Fibroblast of lung (primary cell): ENCODE results near the gene SGCG. TPM values are rescaled to one million over a fixed set of nuclear protein-coding genes. Genes with fewer than 3 reads are reported as not detected.

ENCODE experiments used
- DNase-seq, 2 donors: peaks; one replicate each; pipeline versions ENCODE4 v3.0.0 to v3.0.0-alpha.2; 2010; ENCODE audit warnings: low read depth in 2 of 2
- H2AFZ ChIP-seq: 2 replicates; pipeline ENCODE4 v1.5.1; 2012; ENCODE audit warnings: low read length, control low read depth, inconsistent platforms
- H3K27ac ChIP-seq: 2 replicates; pipeline ENCODE4 v1.5.1; 2011; ENCODE audit warnings: low read length, control low read depth; ENCODE audit not compliant: insufficient read depth
- H3K27me3 ChIP-seq: 2 replicates; pipeline ENCODE4 v1.5.1; 2011; ENCODE audit warnings: mild to moderate bottlenecking, low read length; ENCODE audit not compliant: control insufficient read depth, insufficient read depth
- H3K36me3 ChIP-seq: 2 replicates; pipeline ENCODE4 v1.5.1; 2011; ENCODE audit warnings: low read length; ENCODE audit not compliant: control insufficient read depth, insufficient read depth
- H3K4me1 ChIP-seq: 2 replicates; pipeline ENCODE4 v1.5.1; 2011; ENCODE audit warnings: low read length; ENCODE audit not compliant: control insufficient read depth, insufficient read depth; ENCODE audit errors: extremely low read depth
- H3K4me2 ChIP-seq: 2 replicates; pipeline ENCODE4 v1.5.1; 2011; ENCODE audit warnings: low read length, control low read depth; ENCODE audit not compliant: insufficient read depth; ENCODE audit errors: extremely low read depth
- H3K4me3 ChIP-seq, 4 experiments: fragments of 200-600 bp in 1 of 4; sonication (generic) in 1 of 4; replicated peaks in 1 of 4; 2 replicates each; pipeline ENCODE4 v1.5.1; 2011 to 2016; ENCODE audit warnings: low read length in 4 of 4, low read depth in 3 of 4, mild to moderate bottlenecking in 3 of 4, control low read depth in 2 of 4, inconsistent platforms in 1 of 4, mixed read lengths in 1 of 4; ENCODE audit not compliant: insufficient read depth in 1 of 4; ENCODE audit errors: control extremely low read depth in 1 of 4
- H3K79me2 ChIP-seq: 2 replicates; pipeline ENCODE4 v1.5.1; 2012; ENCODE audit warnings: mild to moderate bottlenecking, low read length, inconsistent platforms; ENCODE audit not compliant: control insufficient read depth, insufficient read depth
- H3K9ac ChIP-seq: 2 replicates; pipeline ENCODE4 v1.5.1; 2011; ENCODE audit warnings: mild to moderate bottlenecking, low read length, control low read depth; ENCODE audit not compliant: insufficient read depth
- H3K9me3 ChIP-seq: 2 replicates; pipeline ENCODE4 v1.5.1; 2012; ENCODE audit warnings: low read depth, low read length; ENCODE audit not compliant: control insufficient read depth, insufficient read depth
- H4K20me1 ChIP-seq: 2 replicates; pipeline ENCODE4 v1.5.1; 2011; ENCODE audit warnings: low read length; ENCODE audit not compliant: control insufficient read depth, insufficient read depth; ENCODE audit errors: extremely low read depth
- CTCF ChIP-seq, 2 donors: IDR thresholded peaks in 1 of 2; conservative IDR thresholded peaks in 1 of 2; 1 replicate in 1 of 2; 2 replicates in 1 of 2; pipeline ENCODE4 v1.5.1; 2011 to 2012; ENCODE audit warnings: low read length in 2 of 2, control low read depth in 1 of 2, inconsistent platforms in 1 of 2, low read depth in 1 of 2, mild to moderate bottlenecking in 1 of 2
- EZH2 ChIP-seq: IDR thresholded peaks from 2 replicates; pipeline ENCODE4 v1.5.1; 2012; ENCODE audit warnings: low read length, control low read depth, mild to moderate bottlenecking; ENCODE audit errors: missing control alignments
- polyA plus RNA-seq, 2 donors: library from polyadenylated mRNA; depleted of rRNA in 1 of 2; stranded (reverse) in 1 of 2; unstranded in 1 of 2; fragments of >200 nt; gene quantifications; 2 replicates each; pipeline ENCODE4 v1.2.1, GENCODE V29; 2011 to 2012; ENCODE audit warnings: missing spikeins in 1 of 2
- total RNA-seq: library from RNA; depleted of rRNA; stranded (reverse); fragments of >200 nt; gene quantifications from 2 replicates; pipeline ENCODE4 v1.2.1, GENCODE V29; 2014

The SGCG gene
- total and polyA plus RNA-seq, 2 donors (not counting 1 experiment from before 2014, with no cell fraction given), result 0.14 to 1.5 TPM

- no peaks in the 10 kb centered on the region for H3K79me2 ChIP-seq
- DNase-seq, result peak in 1 of 2 donors; percentile 34
- TF ChIP-seq EZH2 (no peak), CTCF (conservative IDR thresholded peaks at IDR 0.05 in 1 of 2, IDR thresholded peaks at IDR 0.05 in 1 of 2; ENCODE audit: low read depth in 1 of 2, low read length in 2 of 2) (no peak)
- H3K27ac ChIP-seq, result no peak overlapping the region
- H3K4me2 ChIP-seq, result no peak overlapping the region
- no peak overlapping the region for H2AFZ ChIP-seq
- H3K27me3 ChIP-seq, result peaks cover 10% of the 10 kb centered on the region
- H4K20me1 ChIP-seq, result no peaks in the 10 kb centered on the region
- no peaks in the 10 kb centered on the region for H3K4me1 ChIP-seq
- H3K9ac ChIP-seq, result no peak overlapping the region
- no peaks in the 10 kb centered on the region for H3K9me3 ChIP-seq
- no peaks in the 10 kb centered on the region for H3K36me3 ChIP-seq
- H3K4me3 ChIP-seq, result no peak overlapping the region
Measured at GRCh38 chr13:23157781-23158180, 23.0 kb upstream of the SGCG start.

DNA sequence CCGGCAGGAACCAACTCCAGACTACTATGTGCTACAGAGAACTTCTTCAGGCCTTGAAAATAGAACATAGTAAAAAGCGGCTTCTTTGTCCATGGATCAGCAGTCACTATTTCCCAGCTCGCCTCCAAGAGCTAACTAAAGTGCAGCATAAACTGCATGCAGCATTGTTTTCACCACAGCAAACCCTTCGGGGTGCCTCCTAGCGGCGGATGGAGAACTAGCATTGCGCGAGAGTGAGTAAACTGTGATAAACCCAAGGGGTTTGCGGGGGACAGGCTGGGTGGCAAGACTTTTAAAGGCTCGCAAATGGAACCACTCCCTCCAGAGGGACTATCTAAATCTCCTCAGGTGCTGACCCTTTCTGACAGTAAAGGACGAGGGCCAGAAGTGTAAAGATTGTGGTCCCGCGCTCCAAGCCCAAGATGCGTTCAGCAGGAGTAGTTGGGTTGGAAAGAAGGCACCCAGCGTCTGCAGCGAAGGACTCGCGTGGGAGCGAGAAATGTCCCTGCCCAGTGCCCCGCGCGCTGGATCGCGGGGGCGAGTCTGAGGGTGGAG lies 21.5 kb upstream of the SGCG start:
- Histone ChIP-seq H3K4me2 (peak overlapping the region; percentile 63), H3K9me3 (no peaks in the 10 kb centered on the region), H3K79me2 (no peaks in the 10 kb centered on the region), H3K4me3 (peak overlapping the region in 3 of 4 experiments; percentile 29 to 72 (median 41)), H3K4me1 (no peaks in the 10 kb centered on the region), H2AFZ (no peak overlapping the region), H3K9ac (no peak overlapping the region), H4K20me1 (no peaks in the 10 kb centered on the region), H3K36me3 (no peaks in the 10 kb centered on the region), H3K27ac (no peak overlapping the region), H3K27me3 (peaks cover 10% of the 10 kb centered on the region)
- DNase-seq, result peak; percentile 12 to 69
- TF ChIP-seq EZH2, result no peak
- peak; percentile 60 to 90 for TF ChIP-seq CTCF (conservative IDR thresholded peaks at IDR 0.05 in 1 of 2, IDR thresholded peaks at IDR 0.05 in 1 of 2; ENCODE audit: low read depth in 1 of 2, low read length in 2 of 2)

- Histone ChIP-seq H3K27me3 (peaks cover 10% of the 10 kb centered on the region), H3K9me3 (no peaks in the 10 kb centered on the region), H3K4me2 (peak overlapping the region; percentile 63), H3K4me1 (no peaks in the 10 kb centered on the region), H4K20me1 (no peaks in the 10 kb centered on the region), H3K36me3 (no peaks in the 10 kb centered on the region), H3K4me3 (peak overlapping the region in 3 of 4 experiments; percentile 29 to 77 (median 41)), H3K27ac (no peak overlapping the region), H3K79me2 (no peaks in the 10 kb centered on the region), H2AFZ (no peak overlapping the region), H3K9ac (no peak overlapping the region)
- DNase-seq, result peak; percentile 2 to 30
- TF ChIP-seq EZH2 (peak; percentile 44), CTCF (conservative IDR thresholded peaks at IDR 0.05 in 1 of 2, IDR thresholded peaks at IDR 0.05 in 1 of 2; ENCODE audit: low read depth in 1 of 2, low read length in 2 of 2) (no peak)
Measured at GRCh38 chr13:23159760-23160637, 20.8 kb upstream of the SGCG start.
